NCI-H1105 (cell line): Measurements from ENCODE around the gene NAALADL2.
"Not testable (repeated sequence)": the region's sequence is repeated elsewhere in the genome, so short reads cannot be mapped to it uniquely, and the experiment has no call there.

Experiments
- DNase-seq: peaks from one replicate; lab custom pipeline; 2025; lab: John Stamatoyannopoulos, UW

NAALADL2 gene

GRCh38 chr3:175070946-175071345 is 211.8 kb downstream of the NAALADL2 start:
- DNase-seq = no peak

GRCh38 chr3:175073219-175073905 is 214.2 kb downstream of the NAALADL2 start:
- DNase-seq = peak; percentile 50

- DNase-seq = no peak
Observed at GRCh38 chr3:175075269-175075668, 216.1 kb downstream of the NAALADL2 start.

- DNase-seq = peak; percentile 91
Observed at GRCh38 chr3:175077216-175077615, 218.1 kb downstream of the NAALADL2 start.

GRCh38 chr3:175082631-175083030 is 223.5 kb downstream of the NAALADL2 start:
- DNase-seq = peak; percentile 80

GRCh38 chr3:175087128-175087527 is 228.0 kb downstream of the NAALADL2 start:
- not testable (repeated sequence) for DNase-seq

GRCh38 chr3:175088766-175089380 is 229.7 kb downstream of the NAALADL2 start:
- DNase-seq = no peak

GRCh38 chr3:175091426-175092114 is 232.4 kb downstream of the NAALADL2 start:
- no peak for DNase-seq

- DNase-seq = no peak
Observed at GRCh38 chr3:175093748-175094147, 234.6 kb downstream of the NAALADL2 start.

- no peak for DNase-seq
Observed at GRCh38 chr3:175094344-175094743, 235.2 kb downstream of the NAALADL2 start.

GRCh38 chr3:175098644-175099043 is 239.5 kb downstream of the NAALADL2 start:
- no peak for DNase-seq

GRCh38 chr3:175102161-175102560 is 243.0 kb downstream of the NAALADL2 start:
- DNase-seq = no peak

- no peak for DNase-seq
Observed at GRCh38 chr3:175103298-175103697, 244.2 kb downstream of the NAALADL2 start.

GRCh38 chr3:175105066-175105465 is 245.9 kb downstream of the NAALADL2 start:
- no peak for DNase-seq

GRCh38 chr3:175107231-175107630 is 248.1 kb downstream of the NAALADL2 start:
- DNase-seq = no peak

- DNase-seq = no peak
Observed at GRCh38 chr3:175107995-175108394, 248.9 kb downstream of the NAALADL2 start.

- no peak for DNase-seq
Observed at GRCh38 chr3:175108613-175109151, 249.5 kb downstream of the NAALADL2 start.

- no peak for DNase-seq
Observed at GRCh38 chr3:175111036-175111435, 251.9 kb downstream of the NAALADL2 start.

GRCh38 chr3:175118382-175118941 is 259.3 kb downstream of the NAALADL2 start:
- no peak for DNase-seq

- DNase-seq = no peak
Observed at GRCh38 chr3:175121225-175121624, 262.1 kb downstream of the NAALADL2 start.

GRCh38 chr3:175127075-175127662 is 268.0 kb downstream of the NAALADL2 start:
- DNase-seq = no peak

GRCh38 chr3:175129126-175129525 is 270.0 kb downstream of the NAALADL2 start:
- no peak for DNase-seq
